Gastrocnemius medialis (tissue), 4 donors: ENCODE measurements around the gene ACBD6. TPM values are rescaled to one million over a fixed set of nuclear protein-coding genes. Genes with fewer than 3 reads are reported as not detected.
"Not testable (repeated sequence)": the region's sequence is repeated elsewhere in the genome, so short reads cannot be mapped to it uniquely, and the experiment has no call there.

ENCODE experiments used
- ATAC-seq, 2 donors: fragments of 150-250 bp; one replicate each; pipeline ENCODE4 v1.9.1; 2016
- DNase-seq, 2 donors: peaks; one replicate each; pipeline ENCODE4 v3.0.0-alpha.2; 2019
- H3K27ac ChIP-seq, 4 donors: fragments of 200-600 bp; sonication (generic); 1 replicate in 1 of 4; 2 replicates in 3 of 4; pipeline ENCODE4 v1.5.1; 2016 to 2018; ENCODE audit warnings: mild to moderate bottlenecking in 2 of 4, moderate library complexity in 1 of 4
- H3K27me3 ChIP-seq, 3 donors: fragments of 200-600 bp; sonication (generic) in 2 of 3; 1 replicate in 1 of 3; 2 replicates in 2 of 3; pipeline versions ENCODE4 v1.5.1 to v1.6.0; 2016 to 2019; ENCODE audit warnings: mild to moderate bottlenecking in 1 of 3, moderate library complexity in 1 of 3
- H3K36me3 ChIP-seq, 2 donors: fragments of 200-600 bp; sonication (generic) in 1 of 2; one replicate each; pipeline ENCODE4 v1.5.1; 2017 to 2018
- H3K4me1 ChIP-seq, 2 donors: fragments of 200-600 bp; sonication (generic) in 1 of 2; one replicate each; pipeline ENCODE4 v1.5.1; 2016 to 2017; ENCODE audit warnings: mild to moderate bottlenecking in 2 of 2
- H3K4me3 ChIP-seq, 4 donors: fragments of 200-600 bp; sonication (generic) in 3 of 4; 1 replicate in 1 of 4; 2 replicates in 3 of 4; pipeline ENCODE4 v1.5.1; 2016 to 2019; ENCODE audit warnings: mild to moderate bottlenecking in 2 of 4
- H3K9me3 ChIP-seq, 3 donors: fragments of 200-600 bp; sonication (generic) in 2 of 3; 1 replicate in 1 of 3; 2 replicates in 2 of 3; pipeline ENCODE4 v1.5.1; 2016 to 2019
- CTCF ChIP-seq, 5 experiments: fragments of 450-650 bp in 3 of 5; fragments of 200-600 bp in 2 of 5; sonication (generic) in 2 of 5; IDR thresholded peaks in 4 of 5; conservative IDR thresholded peaks in 1 of 5; 1 replicate in 4 of 5; 2 replicates in 1 of 5; pipeline ENCODE4 v1.5.1; 2016 to 2019; ENCODE audit warnings: antibody characterized with exemption in 5 of 5, mild to moderate bottlenecking in 3 of 5, moderate library complexity in 3 of 5
- POLR2A ChIP-seq, 2 donors: fragments of 450-650 bp; IDR thresholded peaks; one replicate each; pipeline ENCODE4 v1.6.1; 2017; ENCODE audit warnings: antibody characterized with exemption in 2 of 2, mild to moderate bottlenecking in 2 of 2, moderate library complexity in 2 of 2
- in situ Hi-C, 4 donors: fragments of 200-750 bp; cut with MboI; loops; one replicate each; pipeline versions ENCODE4 v1.15.0 to v1.8.0; 2017; ENCODE audit warnings: low sequenced_read_pairs in 4 of 4
- intact Hi-C: fragments of 100-400 bp; cut with DNase I; formaldehyde crosslinking; loops from one replicate; pipeline ENCODE4 v1.15.1; 2023; ENCODE audit warnings: low total_unique reads
- total RNA-seq, 4 donors: library from RNA; depleted of rRNA; stranded (reverse); fragments of >200 nt; gene quantifications; one replicate each; pipeline versions ENCODE4 v1.1.0 to v1.2.3, GENCODE V29; 2016

The ACBD6 gene
- total RNA-seq, 4 donors from 2014 or later = 15.0 to 27.4 (median 19.1) TPM

DNA sequence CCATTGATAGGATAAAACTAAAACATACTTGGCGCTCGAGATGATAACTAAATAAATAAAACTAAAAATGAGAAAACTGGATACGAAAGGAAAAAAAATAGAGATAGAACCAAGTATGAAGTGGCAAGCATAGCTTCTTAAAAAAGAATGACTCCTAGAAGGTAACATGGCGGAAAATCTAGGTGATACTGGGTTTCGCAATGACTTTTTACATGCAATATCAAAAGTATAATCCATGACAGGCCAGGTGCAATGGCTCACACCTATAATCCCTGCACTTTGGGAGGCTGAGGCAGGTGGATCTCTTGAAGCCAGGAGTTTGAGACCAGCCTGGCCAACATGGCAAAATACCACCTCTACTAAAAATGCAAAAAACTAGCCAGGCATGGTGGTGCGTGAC, 70.7 kb downstream of the ACBD6 start:
- Histone ChIP-seq H3K36me3 (no peaks in the 10 kb centered on the region), H3K4me3 (no peak overlapping the region), H3K4me1 (peaks cover 4 to 10% of the 10 kb centered on the region in 2 donors), H3K27me3 (no peaks in the 10 kb centered on the region), H3K27ac (no peak overlapping the region), H3K9me3 (no peaks in the 10 kb centered on the region)
- no peak for DNase-seq
- ATAC-seq = no peak
- in situ Hi-C loops (no loop called here), intact Hi-C loops (no loop called here)
- no peak for TF ChIP-seq POLR2A (IDR thresholded peaks at IDR 0.05)
- no peak for TF ChIP-seq CTCF (IDR thresholded peaks at IDR 0.05 in 4 of 5, conservative IDR thresholded peaks at IDR 0.05 in 1 of 5)

GRCh38 chr1:180428782-180429695, 73.3 kb downstream of the ACBD6 start:
- no peak overlapping the region for H3K4me3 ChIP-seq
- DNase-seq = no peak
- H3K27ac ChIP-seq = no peak overlapping the region

GRCh38 chr1:180425952-180426351, 76.4 kb downstream of the ACBD6 start:
- ATAC-seq (no peak), DNase-seq (no peak)
- Histone ChIP-seq H3K9me3 (no peaks in the 10 kb centered on the region), H3K27ac (no peak overlapping the region), H3K4me1 (peaks cover 0 to 4% of the 10 kb centered on the region in 2 donors), H3K27me3 (no peaks in the 10 kb centered on the region), H3K36me3 (no peaks in the 10 kb centered on the region), H3K4me3 (no peak overlapping the region)
- TF ChIP-seq POLR2A (IDR thresholded peaks at IDR 0.05) = no peak
- in situ Hi-C loops = no loop called here
- intact Hi-C loops = no loop called here

More at GRCh38 chr1:180428782-180429695, 73.3 kb downstream of the ACBD6 start:
- Histone ChIP-seq H3K36me3 (no peaks in the 10 kb centered on the region), H3K9me3 (no peaks in the 10 kb centered on the region), H3K4me1 (peaks cover 0 to 4% of the 10 kb centered on the region in 2 donors), H3K27me3 (no peaks in the 10 kb centered on the region)
- ATAC-seq = no peak
- in situ Hi-C loops (no loop called here), intact Hi-C loops (no loop called here)
- TF ChIP-seq CTCF (IDR thresholded peaks at IDR 0.05 in 4 of 5, conservative IDR thresholded peaks at IDR 0.05 in 1 of 5) (no peak), POLR2A (IDR thresholded peaks at IDR 0.05) (no peak)

DNA sequence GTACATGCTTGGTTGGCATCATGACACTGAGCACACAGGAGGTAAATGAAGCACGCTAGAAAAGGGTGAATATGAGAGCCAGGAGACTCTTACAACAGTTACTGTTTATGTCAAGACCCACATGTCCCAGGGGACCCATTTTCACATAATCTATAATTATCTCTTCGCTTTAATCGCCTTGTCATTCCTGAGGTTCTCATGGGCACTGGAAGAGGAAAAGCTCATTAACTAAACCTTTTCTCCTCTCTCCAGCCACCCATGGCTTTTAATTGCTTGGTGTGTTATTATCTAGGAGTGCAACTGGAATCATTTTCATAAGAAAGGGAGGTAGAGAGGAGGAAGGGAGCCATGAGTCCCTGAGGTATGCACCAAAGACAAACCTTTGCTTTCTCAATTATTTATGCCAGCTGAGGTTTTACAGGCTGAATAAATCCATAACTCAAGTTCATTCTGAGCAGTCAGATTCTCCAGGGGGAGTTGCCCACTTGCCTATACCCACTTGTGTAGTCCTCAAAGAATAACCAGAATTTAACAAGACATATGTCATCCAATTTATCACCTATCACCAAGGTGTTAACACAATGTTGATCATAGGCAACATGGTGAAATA, 77.4 kb downstream of the ACBD6 start:
- H3K36me3 ChIP-seq = peaks cover 0 to 5% of the 10 kb centered on the region in 2 donors
- ATAC-seq = no peak
- no peak for DNase-seq
- H3K4me1 ChIP-seq = peaks cover 0 to 4% of the 10 kb centered on the region in 2 donors
- no peak overlapping the region for H3K27ac ChIP-seq
- no peaks in the 10 kb centered on the region for H3K27me3 ChIP-seq
- TF ChIP-seq POLR2A (IDR thresholded peaks at IDR 0.05) (no peak), CTCF (IDR thresholded peaks at IDR 0.05 in 4 of 5, conservative IDR thresholded peaks at IDR 0.05 in 1 of 5) (no peak)
- H3K4me3 ChIP-seq = no peak overlapping the region
- intact Hi-C loops = no loop called here
- H3K9me3 ChIP-seq = no peaks in the 10 kb centered on the region
- in situ Hi-C loops = no loop called here

- H3K9me3 ChIP-seq = no peaks in the 10 kb centered on the region
- no peak overlapping the region for H3K4me3 ChIP-seq
- no peak for TF ChIP-seq CTCF (IDR thresholded peaks at IDR 0.05 in 4 of 5, conservative IDR thresholded peaks at IDR 0.05 in 1 of 5)
- TF ChIP-seq POLR2A (IDR thresholded peaks at IDR 0.05) = no peak
- H3K36me3 ChIP-seq = peaks cover 0 to 5% of the 10 kb centered on the region in 2 donors
- peaks cover 0 to 4% of the 10 kb centered on the region in 2 donors for H3K4me1 ChIP-seq
- intact Hi-C loops = no loop called here
- in situ Hi-C loops = no loop called here
- no peak overlapping the region for H3K27ac ChIP-seq
- H3K27me3 ChIP-seq = no peaks in the 10 kb centered on the region
- no peak for DNase-seq
- ATAC-seq = no peak
Observed at GRCh38 chr1:180421614-180422013, 80.8 kb downstream of the ACBD6 start.

DNA sequence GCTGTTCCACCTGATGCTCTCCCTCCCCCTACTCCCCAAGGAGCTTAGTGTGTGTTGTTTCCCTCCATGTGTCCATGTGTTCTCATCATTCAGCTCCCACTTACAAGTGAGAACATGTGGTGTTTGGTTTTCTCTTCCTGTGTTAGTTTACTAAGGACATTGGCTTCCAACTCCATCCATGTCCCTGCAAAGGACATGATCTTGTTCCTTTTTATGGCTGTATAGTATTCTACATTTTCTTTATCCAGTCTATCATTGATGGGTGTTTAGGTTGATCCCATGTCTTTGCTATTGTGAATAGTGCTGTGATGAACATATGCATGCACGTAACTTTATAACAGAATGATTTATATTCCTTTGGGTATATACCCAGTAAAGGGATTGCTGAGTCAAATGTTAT, 81.2 kb downstream of the ACBD6 start:
- H3K36me3 ChIP-seq, H3K4me3 ChIP-seq, intact Hi-C loops, in situ Hi-C loops, ATAC-seq, H3K4me1 ChIP-seq, H3K27ac ChIP-seq, H3K9me3 ChIP-seq, H3K27me3 ChIP-seq, DNase-seq: not testable (repeated sequence)
